HepG2 (cell line): ENCODE measurements around the gene TXNL4A. TPM values are rescaled to one million over a fixed set of nuclear protein-coding genes. Genes with fewer than 3 reads are reported as not detected.

Experiments used
- ELK4 ChIP-seq: sonication (generic); formaldehyde crosslinking; IDR thresholded peaks from 2 replicates; pipeline ENCODE4 v1.9.0; 2021; ENCODE audit warnings: missing genetic modification reagents, borderline replicate concordance
- GATA4 ChIP-seq: sonication (generic); IDR thresholded peaks from 2 replicates; pipeline ENCODE4 v1.6.1; 2016; ENCODE audit warnings: antibody characterized with exemption, low read depth, borderline replicate concordance
- IKZF1 ChIP-seq: fragments of 450-650 bp; IDR thresholded peaks from 2 replicates; pipeline ENCODE4 v1.7.1; 2016
- KDM5A ChIP-seq: fragments of 200-600 bp; sonication (generic); IDR thresholded peaks from 2 replicates; pipeline ENCODE4 v1.7.0; 2018; ENCODE audit warnings: antibody characterized with exemption, mild to moderate bottlenecking, low read length, borderline replicate concordance
- MYNN ChIP-seq: sonication (generic); formaldehyde crosslinking; IDR thresholded peaks from 2 replicates; pipeline ENCODE4 v1.4.0; 2020; ENCODE audit warnings: mild to moderate bottlenecking, low read depth, missing genetic modification reagents
- NAIF1 ChIP-seq: sonication (generic); formaldehyde crosslinking; IDR thresholded peaks from 2 replicates; pipeline ENCODE4 v1.5.0; 2020; ENCODE audit warnings: mild to moderate bottlenecking, missing genetic modification reagents, borderline replicate concordance
- NFKBIZ ChIP-seq: IDR thresholded peaks from 2 replicates; pipeline ENCODE4 v1.6.1; 2018; ENCODE audit warnings: missing genetic modification reagents, missing compliant biosample characterization
- PATZ1 ChIP-seq: sonication (generic); formaldehyde crosslinking; IDR thresholded peaks from 2 replicates; pipeline ENCODE4 v1.4.0; 2020; ENCODE audit warnings: missing genetic modification reagents
- PAWR ChIP-seq: sonication (generic); formaldehyde crosslinking; IDR thresholded peaks from 2 replicates; pipeline ENCODE4 v1.4.0; 2020; ENCODE audit warnings: missing genetic modification reagents, mild to moderate bottlenecking, borderline replicate concordance
- PHF21A ChIP-seq: sonication (generic); formaldehyde crosslinking; IDR thresholded peaks from 2 replicates; pipeline ENCODE4 v1.5.0; 2020; ENCODE audit warnings: mild to moderate bottlenecking, missing genetic modification reagents
- RARG ChIP-seq: sonication (generic); formaldehyde crosslinking; IDR thresholded peaks from 2 replicates; pipeline ENCODE4 v1.4.0; 2020; ENCODE audit warnings: low read depth, mild to moderate bottlenecking, missing genetic modification reagents
- REL ChIP-seq: sonication (generic); formaldehyde crosslinking; conservative IDR thresholded peaks from 2 replicates; pipeline ENCODE4 v1.8.0; 2022; ENCODE audit warnings: mild to moderate bottlenecking, missing genetic modification reagents, moderate library complexity
- REXO4 ChIP-seq: sonication (generic); formaldehyde crosslinking; IDR thresholded peaks from 2 replicates; pipeline ENCODE4 v1.8.0; 2022; ENCODE audit warnings: missing genetic modification reagents, mild to moderate bottlenecking, borderline replicate concordance
- SRSF9 ChIP-seq: fragments of 200-400 bp; formaldehyde crosslinking; IDR thresholded peaks from 2 replicates; pipeline ENCODE4 v1.6.1; 2018; ENCODE audit warnings: borderline replicate concordance, mild to moderate bottlenecking, low read depth, low read length; ENCODE audit not compliant: insufficient read depth, poor library complexity, severe bottlenecking
- TBX2 ChIP-seq: sonication (generic); formaldehyde crosslinking; IDR thresholded peaks from 2 replicates; pipeline ENCODE4 v1.5.0; 2020; ENCODE audit warnings: missing genetic modification reagents, mild to moderate bottlenecking, borderline replicate concordance
- TGIF2 ChIP-seq: IDR thresholded peaks from 2 replicates; pipeline ENCODE4 v1.6.1; 2016; ENCODE audit warnings: control low read depth, missing compliant biosample characterization
- THAP7 ChIP-seq: sonication (generic); formaldehyde crosslinking; IDR thresholded peaks from 2 replicates; pipeline ENCODE4 v1.8.1; 2023; ENCODE audit warnings: mild to moderate bottlenecking, missing genetic modification reagents
- THAP9 ChIP-seq: sonication (generic); formaldehyde crosslinking; IDR thresholded peaks from 2 replicates; pipeline ENCODE4; 2020; ENCODE audit warnings: missing genetic modification reagents, mild to moderate bottlenecking, borderline replicate concordance
- ZKSCAN5 ChIP-seq: sonication (generic); formaldehyde crosslinking; IDR thresholded peaks from 2 replicates; pipeline ENCODE4 v1.5.1; 2020; ENCODE audit warnings: mild to moderate bottlenecking, missing genetic modification reagents
- ZNF432 ChIP-seq: sonication (generic); formaldehyde crosslinking; IDR thresholded peaks from 2 replicates; pipeline ENCODE4 v1.5.0; 2020; ENCODE audit warnings: missing genetic modification reagents, mild to moderate bottlenecking, borderline replicate concordance
- ZNF564 ChIP-seq: sonication (generic); formaldehyde crosslinking; IDR thresholded peaks from 2 replicates; pipeline ENCODE4 v1.8.1; 2023; ENCODE audit warnings: mild to moderate bottlenecking, missing genetic modification reagents
- ZNF770 ChIP-seq: sonication (generic); formaldehyde crosslinking; IDR thresholded peaks from 2 replicates; pipeline ENCODE4 v1.5.0; 2020; ENCODE audit warnings: mild to moderate bottlenecking, missing genetic modification reagents
- polyA plus RNA-seq, 8 experiments: library from polyadenylated mRNA; depleted of rRNA in 3 of 8; stranded (reverse) in 7 of 8; unstranded in 1 of 8; fragments of >200 nt; fragmentation: Illumina TruSeq in 4 of 8; extraction: Trizol in 4 of 8; gene quantifications; 2 replicates each; pipeline versions ENCODE4 v1.2.1 to v1.2.3, GENCODE V29; 2011 to 2016; ENCODE audit warnings: low read depth in 4 of 8, missing spikeins in 1 of 8, mixed read lengths in 1 of 8; ENCODE audit not compliant: insufficient read depth in 1 of 8
- total RNA-seq, 5 experiments: library from RNA; depleted of rRNA; stranded (reverse); fragments of >200 nt; fragmentation: Illumina TruSeq; extraction: Trizol; gene quantifications; 2 replicates each; pipeline ENCODE4 v1.2.3, GENCODE V29; 2016; ENCODE audit warnings: low read depth in 1 of 5

Gene TXNL4A
- total and polyA plus RNA-seq, 2 of the 13 experiments (the other 11 are each of a cell fraction or from before 2014, with no cell fraction given): 172 to 202 TPM

GRCh38 chr18:79988071-79988450 lies 302 bp downstream of the TXNL4A start (continued):
- TF ChIP-seq ZNF770 (CRISPR knock-in tag) (no peak), MYNN (peak; percentile 80; the same call in 1 of the 2 replicates), THAP9 (CRISPR knock-in tag) (no peak), SRSF9 (no peak), PAWR (CRISPR knock-in tag) (no peak), IKZF1 (no peak), ELK4 (CRISPR knock-in tag) (no peak), PHF21A (CRISPR knock-in tag) (no peak; the same call in 1 of the 2 replicates), NAIF1 (no peak; the same call in 1 of the 2 replicates), ZNF564 (CRISPR knock-in tag) (no peak), RARG (CRISPR knock-in tag) (no peak), PATZ1 (CRISPR knock-in tag) (peak; percentile 79), ZKSCAN5 (CRISPR knock-in tag) (no peak), REXO4 (CRISPR knock-in tag) (no peak), REL (no peak; the same call in 1 of the 2 replicates), TBX2 (CRISPR knock-in tag) (peak; percentile 58; the same call in 1 of the 2 replicates), ZNF432 (CRISPR knock-in tag) (no peak), NFKBIZ (no peak; the same call in 1 of the 2 replicates), THAP7 (CRISPR knock-in tag) (no peak; the same call in 1 of the 2 replicates), KDM5A (peak; percentile 43; the same call in 1 of the 2 replicates), TGIF2 (CRISPR knock-in tag) (no peak), GATA4 (no peak)
